NCI-H146 (cell line): ENCODE data around the gene GOLGA8B.
"Not testable (repeated sequence)": the region's sequence is repeated elsewhere in the genome, so short reads cannot be mapped to it uniquely, and the experiment has no call there.

Experiments used
- DNase-seq: peaks from one replicate; lab custom pipeline; 2025; lab: John Stamatoyannopoulos, UW

The GOLGA8B gene

DNA sequence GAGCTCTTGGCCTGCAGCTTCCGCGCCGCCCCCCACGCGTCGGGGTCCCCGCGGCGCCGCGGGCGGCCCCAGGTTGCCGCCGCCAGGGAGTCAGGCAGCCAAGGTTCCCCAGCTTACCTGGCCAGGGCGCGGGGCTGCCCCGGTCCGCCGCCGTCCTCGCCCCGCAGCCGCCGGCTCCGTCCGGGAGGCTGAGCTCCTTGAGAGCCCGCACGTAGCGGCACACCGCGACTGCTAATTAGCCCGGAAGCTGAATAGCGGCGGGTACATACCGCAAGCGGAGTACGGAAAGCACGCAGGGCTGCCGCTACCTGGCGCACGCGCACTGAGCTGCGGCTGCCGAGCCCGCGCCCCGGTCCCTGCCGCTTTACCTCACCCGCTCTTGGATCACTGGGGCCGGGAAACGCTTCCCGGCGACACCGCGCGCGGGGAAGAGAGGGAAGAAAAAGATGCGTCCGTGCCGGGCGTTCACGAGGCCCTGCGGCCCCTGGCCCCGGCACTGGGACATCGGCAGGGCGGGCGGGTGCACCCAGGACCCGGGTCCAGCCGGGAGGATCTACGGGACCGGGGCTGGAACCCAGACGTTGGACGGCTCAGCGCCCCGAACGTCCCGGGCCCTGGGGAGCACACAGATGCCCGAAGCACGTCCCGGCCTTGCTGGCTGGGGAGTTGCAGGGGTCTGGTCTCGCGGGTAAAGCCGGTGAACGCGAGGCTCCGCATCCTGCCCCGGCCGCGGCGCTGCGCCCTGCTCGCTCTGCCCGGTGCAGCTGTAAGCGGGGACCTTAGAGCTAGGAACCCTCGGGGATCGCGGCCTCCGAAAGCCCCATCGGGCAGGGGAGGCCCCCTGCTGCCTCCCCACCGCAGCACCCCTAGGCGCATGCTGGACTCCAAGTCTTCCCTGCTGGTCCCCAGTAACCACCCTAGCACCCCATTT lies at the start of gene GOLGA8B:
Gene GOLGA8B (minus strand): TSS at position 253 of the 931 bp plus-strand sequence. CDS start 47,739 bp downstream, outside the sequence.
- peak; percentile 69 for DNase-seq

GRCh38 chr15:34633165-34633564 lies 49.7 kb upstream of the GOLGA8B start:
- not testable (repeated sequence) for DNase-seq

GRCh38 chr15:34628577-34629152 lies 45.2 kb upstream of the GOLGA8B start:
- no peak for DNase-seq

DNA sequence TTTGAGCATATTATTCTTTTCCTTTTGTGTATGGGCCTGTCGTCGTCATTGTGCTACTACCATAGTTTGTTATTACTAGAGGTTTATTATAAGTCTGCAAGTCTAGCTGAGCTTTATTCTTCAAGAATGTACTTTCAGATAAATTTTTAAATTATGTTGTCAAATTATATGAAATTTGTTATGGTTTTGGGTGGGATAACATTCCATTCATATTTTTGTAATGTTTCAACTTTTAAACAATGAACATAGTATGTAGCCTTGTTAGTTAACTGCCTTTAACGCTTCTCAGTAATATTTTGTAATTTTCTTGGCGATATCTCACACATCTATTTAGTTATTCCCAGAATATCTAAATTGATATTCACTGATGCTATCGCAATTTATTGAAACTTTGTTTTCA lies 41.6 kb upstream of the GOLGA8B start:
- DNase-seq: no peak

GRCh38 chr15:34621675-34622074 lies 38.2 kb upstream of the GOLGA8B start:
- no peak for DNase-seq

DNA sequence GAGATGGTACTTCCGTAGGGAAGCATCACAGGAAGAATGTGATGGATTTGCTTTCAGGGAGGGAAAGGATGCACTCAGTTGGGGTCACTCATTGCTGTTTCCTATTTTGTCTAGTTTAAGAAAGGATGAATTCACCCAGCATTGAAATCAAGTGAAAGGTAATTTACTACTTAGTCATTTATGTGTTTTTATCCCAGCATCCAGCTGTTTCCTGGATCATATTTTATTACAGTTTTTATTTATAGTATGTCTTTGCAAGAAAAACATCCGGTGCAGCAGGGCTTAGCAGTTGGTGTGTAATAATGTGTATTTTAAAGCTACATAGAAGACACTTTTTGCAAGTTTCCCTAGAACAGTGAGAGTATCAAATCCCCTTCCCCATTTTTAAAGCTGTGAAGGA lies 37.4 kb upstream of the GOLGA8B start:
- DNase-seq: no peak

GRCh38 chr15:34620142-34620541 lies 36.7 kb upstream of the GOLGA8B start:
- DNase-seq: no peak

DNA sequence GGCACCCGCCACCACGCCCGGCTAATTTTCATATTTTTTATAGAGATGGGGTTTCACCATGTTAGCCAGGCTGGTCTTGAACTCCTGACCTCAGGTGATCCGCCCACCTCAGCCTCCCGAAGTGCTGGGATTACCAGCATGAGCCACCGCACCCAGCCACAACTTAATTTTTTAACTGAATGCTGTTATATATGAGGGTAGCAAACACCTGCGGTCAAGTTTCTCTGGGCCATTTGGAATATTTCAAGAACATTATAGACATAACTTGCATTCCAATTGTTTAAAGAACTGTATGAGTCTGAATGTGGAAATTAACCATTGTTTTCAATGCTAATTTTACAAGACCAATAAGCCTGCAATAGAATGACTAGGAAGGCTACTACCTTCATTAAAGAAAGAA lies 35.7 kb upstream of the GOLGA8B start:
- DNase-seq: no peak

DNA sequence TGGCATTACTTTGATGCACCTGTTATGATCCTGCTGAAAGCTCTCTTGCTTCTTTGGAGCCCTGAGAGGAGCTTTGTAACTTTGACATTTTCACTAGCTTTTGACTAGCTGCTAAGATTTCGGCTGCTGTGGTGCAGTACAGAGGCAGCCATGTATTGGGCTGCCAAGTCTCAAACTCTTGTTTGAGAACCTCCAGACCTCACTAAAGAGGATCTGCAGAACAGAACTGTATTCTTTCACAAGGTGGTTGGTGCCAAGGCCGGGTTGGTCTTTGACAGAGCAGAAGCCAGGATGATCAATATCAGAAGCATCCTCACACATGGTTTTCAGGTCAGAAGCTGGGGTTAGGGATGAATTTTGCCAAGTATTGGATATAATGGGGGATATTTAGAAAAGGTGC lies 34.6 kb upstream of the GOLGA8B start:
- no peak for DNase-seq

DNA sequence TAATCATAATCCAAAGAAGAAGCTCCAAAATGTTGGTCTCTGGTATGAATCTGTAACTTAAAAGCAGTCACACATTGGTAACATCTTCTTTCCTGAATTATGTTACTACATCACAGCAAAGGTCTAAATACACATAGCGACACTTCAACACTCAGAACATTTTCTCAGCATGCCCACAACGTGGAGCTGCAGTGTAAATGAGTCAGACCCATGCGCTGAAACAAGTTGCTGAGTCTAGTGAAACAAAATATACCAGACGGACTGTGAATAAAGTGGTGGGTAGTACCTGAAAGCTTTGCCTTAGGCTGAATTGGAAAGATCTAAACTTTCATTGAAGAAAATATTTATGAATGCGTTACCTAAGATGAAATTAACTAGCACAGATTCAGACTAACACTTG lies 33.2 kb upstream of the GOLGA8B start:
- DNase-seq: no peak

DNA sequence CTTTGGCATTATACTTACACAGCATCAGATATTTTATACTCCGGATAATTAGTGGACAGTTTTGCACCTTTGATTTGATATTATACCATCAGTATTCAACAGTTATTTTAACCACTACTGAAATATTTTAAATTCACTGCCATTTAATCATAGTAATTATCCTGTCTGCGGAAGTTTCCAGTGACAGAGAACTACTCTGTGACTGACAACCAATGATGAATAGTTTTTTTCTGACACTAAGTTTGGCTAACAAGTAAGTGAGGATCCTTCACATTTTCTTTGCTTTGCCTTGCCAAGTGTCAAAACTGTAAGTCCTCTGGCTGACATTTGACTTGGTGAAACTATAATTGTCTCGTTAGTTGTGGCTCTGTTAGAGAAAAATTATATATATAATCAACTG lies 30.5 kb upstream of the GOLGA8B start:
- DNase-seq: no peak

DNA sequence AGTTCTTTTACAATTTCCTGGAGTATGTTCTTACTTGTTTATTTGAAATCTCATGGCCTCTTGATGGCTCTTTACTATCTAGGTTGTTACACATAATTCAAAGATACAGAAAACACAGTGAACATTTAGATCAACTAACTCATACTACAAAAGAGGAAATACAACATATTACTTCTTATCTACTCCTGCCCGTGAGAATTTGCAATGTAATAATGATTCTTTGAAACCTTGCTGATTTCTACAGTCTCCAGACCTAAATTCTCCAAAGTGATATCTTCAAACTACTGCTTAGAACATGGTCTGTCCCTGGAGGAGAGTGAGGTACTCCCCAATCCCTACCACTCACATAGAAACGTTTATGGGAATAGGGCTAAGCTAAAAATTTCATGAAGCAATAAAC lies 29.9 kb upstream of the GOLGA8B start:
- no peak for DNase-seq

DNA sequence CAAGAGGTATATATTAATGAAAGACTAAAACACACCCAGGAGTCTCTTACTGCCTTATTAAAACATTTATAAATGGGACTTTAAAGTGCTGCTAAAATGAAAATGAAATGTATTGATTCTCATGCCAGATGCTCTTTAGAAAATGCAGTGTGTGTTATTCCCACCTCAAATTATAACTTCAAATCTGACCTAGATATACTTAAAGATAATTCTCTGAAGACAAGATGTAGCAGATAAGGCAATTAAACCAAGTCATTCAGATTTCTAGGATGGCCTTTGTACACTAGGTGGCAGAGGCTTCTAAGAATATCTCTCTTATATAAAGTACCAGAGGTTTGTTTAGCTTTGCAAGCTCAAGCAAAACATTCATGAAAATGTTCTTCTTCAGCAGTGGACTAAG lies 26.9 kb upstream of the GOLGA8B start:
- no peak for DNase-seq

GRCh38 chr15:34609102-34610057 lies 25.9 kb upstream of the GOLGA8B start:
- no peak for DNase-seq

DNA sequence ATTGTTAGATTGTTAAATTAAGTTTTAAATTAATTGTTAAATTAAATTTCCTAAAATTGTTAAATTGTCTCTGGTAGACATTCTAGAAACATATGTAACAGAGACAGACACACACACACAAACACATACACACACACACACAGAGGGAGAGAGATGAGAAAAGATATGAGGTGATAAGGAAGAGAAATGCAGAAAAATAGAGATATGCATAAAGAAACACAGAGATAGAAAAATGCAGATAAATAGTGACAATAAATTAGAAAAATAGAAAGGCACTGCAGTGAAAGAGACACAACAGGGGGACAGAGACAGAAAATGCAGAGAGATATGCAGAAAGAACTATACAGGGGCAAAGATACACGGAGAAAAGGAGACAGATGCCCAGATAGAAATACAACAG lies 25.1 kb upstream of the GOLGA8B start:
- no peak for DNase-seq

DNA sequence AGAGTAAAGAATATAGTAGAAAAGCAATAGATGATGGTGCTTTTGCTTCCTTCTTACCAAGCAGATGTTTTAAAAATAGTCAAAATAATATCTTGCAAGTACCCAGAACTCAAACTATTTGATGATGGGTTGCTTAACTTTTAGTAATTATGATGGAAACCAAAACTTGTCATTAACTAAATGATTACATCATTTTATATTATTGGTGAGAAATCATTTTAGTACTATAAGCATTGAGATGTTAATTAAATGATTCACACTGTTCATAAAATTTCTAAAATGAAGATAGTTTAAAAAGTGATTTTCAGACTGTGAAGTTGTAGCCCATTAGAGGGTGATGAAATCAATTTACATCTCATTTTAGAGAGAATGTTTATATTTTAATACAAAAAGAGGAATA lies 24.4 kb upstream of the GOLGA8B start:
- DNase-seq: no peak

DNA sequence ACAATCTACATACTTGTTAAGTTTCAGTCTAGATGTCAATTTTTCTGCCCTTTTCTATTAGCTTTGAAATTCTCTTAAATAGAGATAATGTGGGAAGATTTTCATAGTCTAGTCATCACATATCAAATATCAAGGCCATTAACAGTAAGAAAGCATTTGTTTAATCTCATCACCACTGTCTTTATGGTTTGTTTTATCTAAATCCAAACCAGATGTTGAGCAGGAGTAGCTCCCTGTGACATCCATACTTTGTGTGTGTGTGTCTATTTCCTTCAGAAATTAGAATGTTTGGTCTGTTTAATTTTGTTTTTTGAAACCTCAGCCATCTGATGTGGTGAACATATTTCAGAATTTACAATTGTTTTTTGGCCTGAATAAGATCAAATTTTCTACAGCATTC lies 23.1 kb upstream of the GOLGA8B start:
- no peak for DNase-seq

DNA sequence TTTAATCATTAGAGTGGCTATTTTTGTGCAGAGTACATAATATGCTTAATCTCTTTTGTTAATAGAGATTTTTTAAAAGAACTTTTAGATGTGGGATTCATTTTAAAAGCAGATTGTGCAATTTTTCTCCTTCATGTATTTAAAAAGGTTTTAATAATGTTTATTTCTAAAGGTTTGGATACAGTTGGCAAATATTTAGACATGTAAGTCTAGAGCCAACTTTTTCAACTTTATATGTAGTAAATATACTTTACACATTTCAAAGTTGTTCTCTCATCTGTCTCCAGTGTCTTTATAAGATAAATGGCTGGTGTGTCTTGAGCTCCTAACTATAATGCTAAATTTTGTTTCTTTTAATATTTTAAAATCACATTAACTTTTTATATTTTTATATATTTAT lies 22.7 kb upstream of the GOLGA8B start:
- no peak for DNase-seq

- no peak for DNase-seq
These were observed 19.6 kb upstream of the GOLGA8B start for GRCh38 chr15:34603095-34603494.

- no peak for DNase-seq
These were observed 17.5 kb upstream of the GOLGA8B start for GRCh38 chr15:34600923-34601322.

- DNase-seq: no peak
These were observed 15.5 kb upstream of the GOLGA8B start for GRCh38 chr15:34598799-34599585.

DNA sequence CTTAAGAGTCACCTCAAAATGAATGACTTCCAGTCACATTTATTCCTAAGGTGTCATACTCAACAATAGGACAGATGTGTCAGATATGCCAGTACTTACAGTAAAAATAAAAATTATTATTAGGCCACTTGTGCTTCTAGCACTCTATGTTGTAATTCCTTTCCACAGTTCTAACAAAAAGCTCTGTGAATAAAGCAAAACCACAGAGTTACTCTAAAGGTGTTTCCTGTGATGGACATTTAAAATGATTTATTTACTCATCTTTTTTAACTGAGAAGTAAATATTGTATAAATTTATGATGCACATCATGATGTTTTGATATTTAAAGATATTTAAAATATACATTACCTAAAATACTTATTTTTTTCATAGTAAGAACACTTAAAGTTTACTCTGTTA lies 13.9 kb upstream of the GOLGA8B start:
- DNase-seq: no peak
